T-helper 1 cell (primary cell): ENCODE measurements around the gene SHD.
"Not testable (repeated sequence)": the region's sequence is repeated elsewhere in the genome, so short reads cannot be mapped to it uniquely, and the experiment has no call there.

ENCODE experiments used
- DNase-seq, 5 donors: peaks; one replicate each; pipeline ENCODE4 v3.0.0-alpha.2; 2012 to 2020

The SHD gene

GRCh38 chr19:4267101-4267900 lies 11.8 kb upstream of the SHD start:
- peak in 4 of 5 donors; percentile 37 to 64 (median 49) for DNase-seq

- no peak for DNase-seq
These were observed 10.9 kb upstream of the SHD start for GRCh38 chr19:4267901-4268815.

GRCh38 chr19:4268816-4269430 lies 10.1 kb upstream of the SHD start:
- DNase-seq, result no peak

GRCh38 chr19:4272894-4273293 lies 6.2 kb upstream of the SHD start:
- no peak for DNase-seq

DNA sequence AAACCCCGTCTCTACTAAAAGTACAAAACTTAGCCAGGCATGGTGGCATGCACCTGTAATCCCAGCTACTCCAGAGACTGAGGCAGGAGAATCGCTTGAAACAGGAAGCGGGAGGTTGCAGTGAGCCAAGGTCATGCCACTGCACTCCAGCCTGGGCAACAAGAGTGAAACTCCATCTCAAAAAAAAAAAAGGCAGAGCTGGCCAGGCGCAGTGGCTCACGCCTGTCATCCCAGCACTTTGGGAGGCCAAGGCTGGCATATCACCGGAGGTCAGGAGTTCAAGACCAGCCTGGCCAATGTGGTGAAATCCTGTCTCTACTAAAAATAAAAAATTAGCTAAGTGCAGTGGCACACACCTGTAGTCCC lies 4.8 kb upstream of the SHD start:
- DNase-seq, result not testable (repeated sequence)

- DNase-seq, result no peak
These were observed 1.8 kb upstream of the SHD start for GRCh38 chr19:4277191-4277696.

- no peak for DNase-seq
These were observed 1.1 kb upstream of the SHD start for GRCh38 chr19:4278010-4278409.

DNA sequence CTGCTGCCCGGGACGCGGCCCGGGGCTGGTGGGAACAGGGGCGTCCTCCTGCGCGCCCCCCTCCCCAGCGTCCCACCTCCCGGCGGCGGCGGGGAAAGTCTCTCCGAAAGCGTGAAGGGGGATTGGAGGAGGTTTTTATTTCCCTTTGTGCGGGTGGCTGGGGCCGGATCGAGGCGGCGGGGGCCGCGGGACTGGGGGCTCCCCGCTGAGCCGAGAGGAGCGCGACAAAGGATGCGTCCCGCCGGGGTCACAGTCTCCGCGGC lies 132 bp downstream of the SHD start:
- DNase-seq, result no peak

- no peak for DNase-seq
These were observed 710 bp downstream of the SHD start for GRCh38 chr19:4279530-4280422.

GRCh38 chr19:4284176-4284958 lies 5.3 kb downstream of the SHD start:
- no peak for DNase-seq

GRCh38 chr19:4284974-4285373 lies 5.9 kb downstream of the SHD start:
- DNase-seq, result no peak

DNA sequence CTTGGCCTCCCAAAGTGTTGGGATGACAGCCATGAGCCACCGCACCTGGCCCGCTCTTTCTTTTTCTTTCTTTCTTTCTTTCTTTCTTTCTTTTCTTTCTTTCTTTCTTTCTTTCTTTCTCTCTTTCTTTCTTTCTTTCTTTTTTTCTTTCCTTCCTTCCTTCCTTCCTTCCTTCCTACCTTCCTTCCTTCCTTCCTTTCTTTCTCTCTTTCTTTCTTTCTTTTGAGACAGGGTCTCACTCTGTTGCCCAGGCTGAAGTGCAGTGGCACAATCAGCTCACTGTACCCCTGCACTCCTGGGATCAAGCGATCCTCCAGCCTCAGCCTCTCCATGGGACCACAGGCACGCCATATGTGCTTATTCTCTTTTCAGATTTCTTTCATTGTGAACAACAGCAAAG lies 7.1 kb downstream of the SHD start:
- not testable (repeated sequence) for DNase-seq

- no peak for DNase-seq
These were observed 9.2 kb downstream of the SHD start for GRCh38 chr19:4288091-4288777.

- DNase-seq, result no peak
These were observed 12.2 kb downstream of the SHD start for GRCh38 chr19:4291184-4291732.

DNA sequence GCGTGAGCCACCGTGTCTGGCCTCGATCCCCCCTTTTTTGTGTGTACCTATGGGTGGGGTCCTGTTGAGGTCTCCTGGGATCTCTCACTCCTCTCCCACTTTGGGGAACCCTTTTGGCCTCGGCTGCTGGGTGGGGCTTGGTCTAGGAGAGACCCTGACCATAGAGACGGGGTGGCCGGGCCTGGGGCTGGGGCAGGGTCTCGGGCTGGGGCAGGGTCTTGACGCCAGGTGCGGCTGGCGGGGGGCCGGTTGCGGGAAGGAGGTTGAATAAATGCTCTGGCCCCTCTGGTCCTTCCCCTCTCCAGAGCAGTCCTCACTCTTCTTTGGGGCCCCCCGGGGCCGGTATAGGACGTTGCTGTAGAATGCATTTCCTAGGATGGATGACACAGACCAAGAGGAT lies 13.4 kb downstream of the SHD start:
- no peak for DNase-seq

GRCh38 chr19:4294389-4294788 lies 15.3 kb downstream of the SHD start:
- DNase-seq, result no peak

DNA sequence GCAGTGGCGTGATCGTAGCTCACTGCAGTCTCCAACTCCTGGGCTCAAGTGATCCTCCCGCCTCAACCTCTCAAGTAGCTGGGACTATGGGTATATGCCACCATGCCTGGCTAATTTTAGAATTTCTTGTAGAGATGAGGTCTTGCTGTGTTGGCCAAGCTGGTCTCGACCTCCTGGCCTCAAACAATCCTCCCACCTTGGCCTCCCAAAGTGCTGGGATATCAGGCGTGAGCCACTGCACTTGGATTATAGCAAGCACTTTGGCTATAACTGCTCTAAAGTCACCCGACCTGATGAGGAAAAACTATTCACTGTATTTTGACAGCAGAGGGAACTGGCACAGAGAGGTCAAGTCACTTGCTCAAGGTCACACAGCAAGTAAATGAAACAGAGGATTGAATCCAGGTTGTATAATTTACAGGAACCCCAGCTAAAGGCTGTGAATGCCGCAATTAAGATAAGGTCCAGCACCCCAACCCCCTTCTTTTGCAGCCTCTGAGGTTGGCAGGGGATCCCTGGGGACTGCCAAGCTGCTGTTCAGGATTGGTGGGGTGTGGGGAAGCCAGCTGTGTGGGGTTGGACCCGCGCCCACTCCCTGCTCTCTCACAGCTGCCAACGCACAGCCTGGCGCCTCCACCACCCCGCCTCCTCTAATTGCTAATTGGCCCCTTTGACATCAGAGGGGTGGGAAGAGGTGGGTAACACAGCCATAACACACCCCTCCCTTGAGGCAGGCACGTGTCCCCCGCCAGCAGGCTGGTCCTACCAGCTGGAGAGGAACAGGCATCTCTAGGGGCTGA lies 17.1 kb downstream of the SHD start:
- no peak for DNase-seq

DNA sequence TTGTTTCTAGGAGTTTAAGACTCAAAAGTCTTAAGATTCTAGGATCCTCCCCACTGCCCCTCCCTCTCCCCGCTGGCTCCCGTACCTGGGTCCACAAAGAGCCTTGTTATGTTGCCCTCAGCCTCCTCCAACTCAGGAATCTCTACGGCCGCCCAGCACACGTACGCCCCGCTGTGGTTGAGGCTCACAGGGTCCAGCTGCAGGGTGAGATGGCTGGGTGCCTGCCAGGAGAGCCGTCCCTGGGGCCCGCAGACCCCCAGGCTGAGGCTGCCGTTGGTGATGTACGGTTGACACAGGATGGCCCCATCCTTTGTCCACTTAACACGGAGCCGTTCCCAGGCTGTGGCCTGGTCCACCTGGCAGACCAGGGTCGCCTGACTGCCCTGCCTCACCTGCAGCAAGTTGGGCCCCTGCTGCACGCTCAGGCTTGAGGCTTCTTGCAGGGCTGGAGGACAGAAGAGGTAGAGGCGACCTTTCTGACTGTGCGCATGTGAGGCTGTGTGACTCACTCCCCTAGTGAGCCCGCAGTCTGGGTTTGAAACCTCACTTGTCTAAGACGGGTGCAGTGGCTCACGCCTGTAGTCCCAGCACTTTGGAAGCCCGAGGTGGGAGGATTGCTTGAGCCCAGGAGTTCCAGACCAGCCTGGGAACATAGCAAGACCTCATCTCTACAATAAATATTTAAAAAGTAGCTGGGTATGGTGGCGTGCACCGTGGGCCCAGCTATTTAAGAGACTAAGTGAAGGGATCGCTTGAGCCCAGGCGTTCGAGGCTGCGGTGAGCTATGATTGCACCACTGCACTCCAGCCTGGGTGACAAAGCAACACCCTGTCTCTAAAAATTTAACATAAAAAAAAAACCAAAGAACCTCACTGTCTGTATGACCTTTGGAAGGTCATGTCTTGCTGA lies 19.1 kb downstream of the SHD start:
- no peak for DNase-seq
